ENCODE measurements around the gene MRPL36. TPM values are rescaled to one million over a fixed set of nuclear protein-coding genes. Genes with fewer than 3 reads are reported as not detected.

MRPL36 gene
- total RNA-seq, 1 experiment from 2014 or later = 102 TPM

GRCh38 chr5:1762883-1763547 is 36.6 kb downstream of the MRPL36 start:
- no peak for TF ChIP-seq EZH2 (IDR thresholded peaks at IDR 0.05; ENCODE audit: borderline replicate concordance, low read depth, low read length, poor library complexity, severe bottlenecking)
- no peak for TF ChIP-seq CTCF (conservative IDR thresholded peaks at IDR 0.05; ENCODE audit: low read depth, low read length)
- ChIA-PET CTCF (interaction anchor here (0.5 kb wide), 1 partner anchor 121 kb away, joined by 3 read pairs; no protein-coding TSS in a partner anchor), POLR2A (ENCODE audit: low non-redundant PET) (no interaction called here)
- no peaks in the 10 kb centered on the region for H3K9me3 ChIP-seq (ENCODE audit: low read depth, low read length, poor library complexity, severe bottlenecking)
- H3K4me3 ChIP-seq (ENCODE audit: low read depth, low read length, poor library complexity, severe bottlenecking) = no peak overlapping the region
- DNase-seq (ENCODE audit: low spot score) = no peak
- intact Hi-C loops (cut with micrococcal nuclease; ENCODE audit: unreplicated experiment) = loop anchor here (10.0 kb wide), 1 partner anchor 272 kb away; no protein-coding TSS in a partner anchor
- no peaks in the 10 kb centered on the region for H3K4me1 ChIP-seq (ENCODE audit: insufficient read depth, low read length, poor library complexity, severe bottlenecking)
- H3K27me3 ChIP-seq (replicated peaks; ENCODE audit: insufficient read depth, low read depth, low read length, poor library complexity) = peaks cover 75% of the 10 kb centered on the region
- no peaks in the 10 kb centered on the region for H3K36me3 ChIP-seq (ENCODE audit: insufficient read depth, low read length, poor library complexity, severe bottlenecking)
- no peak overlapping the region for H3K27ac ChIP-seq (ENCODE audit: low read depth, low read length, poor library complexity, severe bottlenecking)
- no TSS peak for BruUV-seq (replicated peaks)

- intact Hi-C loops (cut with micrococcal nuclease; ENCODE audit: unreplicated experiment) = loop anchor here (10.0 kb wide), 1 partner anchor 272 kb away; no protein-coding TSS in a partner anchor
- no TSS peak for BruUV-seq (replicated peaks)
- ChIA-PET CTCF (no interaction called here), POLR2A (ENCODE audit: low non-redundant PET) (no interaction called here)
- Histone ChIP-seq H3K27me3 (replicated peaks; ENCODE audit: insufficient read depth, low read depth, low read length, poor library complexity) (peaks cover 71% of the 10 kb centered on the region), H3K4me1 (ENCODE audit: insufficient read depth, low read length, poor library complexity, severe bottlenecking) (no peaks in the 10 kb centered on the region), H3K4me3 (ENCODE audit: low read depth, low read length, poor library complexity, severe bottlenecking) (no peak overlapping the region), H3K27ac (ENCODE audit: low read depth, low read length, poor library complexity, severe bottlenecking) (no peak overlapping the region), H3K36me3 (ENCODE audit: insufficient read depth, low read length, poor library complexity, severe bottlenecking) (no peaks in the 10 kb centered on the region), H3K9me3 (ENCODE audit: low read depth, low read length, poor library complexity, severe bottlenecking) (no peaks in the 10 kb centered on the region)
- no peak for DNase-seq (ENCODE audit: low spot score)
- no peak for TF ChIP-seq EZH2 (IDR thresholded peaks at IDR 0.05; ENCODE audit: borderline replicate concordance, low read depth, low read length, poor library complexity, severe bottlenecking)
- TF ChIP-seq CTCF (conservative IDR thresholded peaks at IDR 0.05; ENCODE audit: low read depth, low read length) = no peak
Measured at GRCh38 chr5:1762121-1762882, 37.3 kb downstream of the MRPL36 start.

- TF ChIP-seq CTCF (conservative IDR thresholded peaks at IDR 0.05; ENCODE audit: low read depth, low read length) = no peak
- TF ChIP-seq EZH2 (IDR thresholded peaks at IDR 0.05; ENCODE audit: borderline replicate concordance, low read depth, low read length, poor library complexity, severe bottlenecking) = no peak
- BruUV-seq (replicated peaks) = no TSS peak
- ChIA-PET POLR2A (ENCODE audit: low non-redundant PET) (no interaction called here), CTCF (no interaction called here)
- H3K4me3 ChIP-seq (ENCODE audit: low read depth, low read length, poor library complexity, severe bottlenecking) = no peak overlapping the region
- no peaks in the 10 kb centered on the region for H3K36me3 ChIP-seq (ENCODE audit: insufficient read depth, low read length, poor library complexity, severe bottlenecking)
- no peaks in the 10 kb centered on the region for H3K4me1 ChIP-seq (ENCODE audit: insufficient read depth, low read length, poor library complexity, severe bottlenecking)
- H3K27ac ChIP-seq (ENCODE audit: low read depth, low read length, poor library complexity, severe bottlenecking) = no peak overlapping the region
- no peaks in the 10 kb centered on the region for H3K9me3 ChIP-seq (ENCODE audit: low read depth, low read length, poor library complexity, severe bottlenecking)
- intact Hi-C loops (cut with micrococcal nuclease; ENCODE audit: unreplicated experiment) = loop anchor here (10.0 kb wide), 1 partner anchor 273 kb away; no protein-coding TSS in a partner anchor
- H3K27me3 ChIP-seq (replicated peaks; ENCODE audit: insufficient read depth, low read depth, low read length, poor library complexity) = peaks cover 67% of the 10 kb centered on the region
- DNase-seq (ENCODE audit: low spot score) = no peak
Measured at GRCh38 chr5:1761453-1761755, 38.2 kb downstream of the MRPL36 start.

Data from A673 (cell line).